HEK293 (cell line): ENCODE data around the gene C1QTNF2.
A peak's percentile ranks its signal among the peaks of the same experiment; 100 is the strongest.

Source experiments
- HOXA7 ChIP-seq: sonication (generic); formaldehyde crosslinking; IDR thresholded peaks from 2 replicates; pipeline ENCODE4 v1.8.1; 2022; ENCODE audit warnings: missing genetic modification reagents, borderline replicate concordance
- KLF10 ChIP-seq: fragments of 450-650 bp; IDR thresholded peaks from 2 replicates; pipeline ENCODE4 v1.5.1; 2018; ENCODE audit warnings: missing biosample characterization, mild to moderate bottlenecking, missing genetic modification characterization
- KLF16 ChIP-seq: fragments of 450-650 bp; formaldehyde crosslinking; IDR thresholded peaks from 2 replicates; pipeline ENCODE4 v1.5.1; 2017; ENCODE audit warnings: missing biosample characterization, missing genetic modification characterization
- OSR2 ChIP-seq: fragments of 450-650 bp; formaldehyde crosslinking; IDR thresholded peaks from 2 replicates; pipeline ENCODE4 v1.5.1; 2016; ENCODE audit warnings: missing biosample characterization, missing genetic modification characterization
- OVOL3 ChIP-seq: fragments of 450-650 bp; formaldehyde crosslinking; IDR thresholded peaks from 2 replicates; pipeline ENCODE4 v1.5.1; 2016; ENCODE audit warnings: missing biosample characterization, missing genetic modification characterization
- PRDM1 ChIP-seq: fragments of 450-650 bp; formaldehyde crosslinking; IDR thresholded peaks from 2 replicates; pipeline ENCODE4; 2016; ENCODE audit warnings: missing biosample characterization, missing genetic modification characterization
- PRDM6 ChIP-seq: fragments of 450-650 bp; formaldehyde crosslinking; IDR thresholded peaks from 2 replicates; pipeline ENCODE4 v1.5.1; 2017; ENCODE audit warnings: missing biosample characterization, missing genetic modification characterization
- SALL2 ChIP-seq: fragments of 450-650 bp; formaldehyde crosslinking; IDR thresholded peaks from 2 replicates; pipeline ENCODE4 v1.5.0; 2017; ENCODE audit warnings: missing biosample characterization, mild to moderate bottlenecking, missing genetic modification characterization, borderline replicate concordance
- YY1 ChIP-seq: fragments of 450-650 bp; formaldehyde crosslinking; IDR thresholded peaks from 2 replicates; pipeline ENCODE4 v1.5.1; 2018; ENCODE audit warnings: missing biosample characterization, missing genetic modification characterization
- ZBTB21 ChIP-seq: fragments of 450-650 bp; formaldehyde crosslinking; IDR thresholded peaks from 2 replicates; pipeline ENCODE4 v1.5.1; 2017; ENCODE audit warnings: missing biosample characterization, missing genetic modification characterization
- ZNF112 ChIP-seq: fragments of 450-650 bp; formaldehyde crosslinking; IDR thresholded peaks from 2 replicates; pipeline ENCODE4 v1.5.0; 2017; ENCODE audit warnings: missing biosample characterization, missing genetic modification characterization
- ZNF426 ChIP-seq: fragments of 450-650 bp; formaldehyde crosslinking; IDR thresholded peaks from 2 replicates; pipeline ENCODE4 v1.5.1; 2017; ENCODE audit warnings: missing biosample characterization, missing genetic modification characterization, mild to moderate bottlenecking, inconsistent platforms, moderate library complexity
- ZNF510 ChIP-seq: fragments of 450-650 bp; formaldehyde crosslinking; IDR thresholded peaks from 2 replicates; pipeline ENCODE4 v1.5.1; 2018; ENCODE audit warnings: mild to moderate bottlenecking, missing genetic modification characterization, missing biosample characterization; ENCODE audit not compliant: insufficient replicate concordance
- ZNF548 ChIP-seq: fragments of 450-650 bp; formaldehyde crosslinking; IDR thresholded peaks from 2 replicates; pipeline ENCODE4 v1.5.1; 2016; ENCODE audit warnings: missing biosample characterization, missing genetic modification characterization
- ZNF558 ChIP-seq: fragments of 450-650 bp; formaldehyde crosslinking; IDR thresholded peaks from 2 replicates; pipeline ENCODE4 v1.5.1; 2016; ENCODE audit warnings: missing biosample characterization, missing genetic modification characterization
- ZNF560 ChIP-seq: fragments of 450-650 bp; formaldehyde crosslinking; IDR thresholded peaks from 2 replicates; pipeline ENCODE4 v1.5.1; 2017; ENCODE audit warnings: missing biosample characterization, missing genetic modification characterization, borderline replicate concordance
- ZNF585B ChIP-seq: fragments of 450-650 bp; formaldehyde crosslinking; IDR thresholded peaks from 2 replicates; pipeline ENCODE4 v1.5.1; 2016; ENCODE audit warnings: missing biosample characterization, missing genetic modification characterization
- ZNF610 ChIP-seq: fragments of 450-650 bp; formaldehyde crosslinking; IDR thresholded peaks from 2 replicates; pipeline ENCODE4 v1.5.1; 2016; ENCODE audit warnings: missing biosample characterization, missing genetic modification characterization, borderline replicate concordance
- ZNF645 ChIP-seq: fragments of 450-650 bp; formaldehyde crosslinking; IDR thresholded peaks from 2 replicates; pipeline ENCODE4; 2016; ENCODE audit warnings: missing biosample characterization, missing genetic modification characterization
- ZNF664 ChIP-seq: fragments of 450-650 bp; formaldehyde crosslinking; IDR thresholded peaks from 2 replicates; pipeline ENCODE4 v1.5.1; 2016; ENCODE audit warnings: missing biosample characterization, missing genetic modification characterization
- ZSCAN30 ChIP-seq: fragments of 450-650 bp; IDR thresholded peaks from 2 replicates; pipeline ENCODE4 v1.5.1; 2018; ENCODE audit warnings: missing biosample characterization, mild to moderate bottlenecking, missing genetic modification characterization, moderate library complexity
- TF ChIP-seq, protein P1 (sequence below): fragments of 450-650 bp; formaldehyde crosslinking; IDR thresholded peaks from 2 replicates; pipeline ENCODE4 v1.5.1; 2017; ENCODE audit warnings: missing biosample characterization, missing genetic modification characterization
- TF ChIP-seq, protein P2 (sequence below): fragments of 450-650 bp; formaldehyde crosslinking; optimal IDR thresholded peaks from 2 replicates; pipeline ENCODE3; 2016; ENCODE audit warnings: missing biosample characterization, mild to moderate bottlenecking, missing genetic modification characterization
- TF ChIP-seq, protein P3 (sequence below): fragments of 450-650 bp; formaldehyde crosslinking; IDR thresholded peaks from 2 replicates; pipeline ENCODE4 v1.5.1; 2016; ENCODE audit warnings: missing biosample characterization, missing genetic modification characterization
- TF ChIP-seq, protein P4 (sequence below): IDR thresholded peaks from 2 replicates; pipeline ENCODE4 v1.6.1; 2011; ENCODE audit warnings: mild to moderate bottlenecking, low read depth, low read length, borderline replicate concordance
- TF ChIP-seq, protein P5 (sequence below): fragments of 450-650 bp; formaldehyde crosslinking; IDR thresholded peaks from 2 replicates; pipeline ENCODE4 v1.5.1; 2016; ENCODE audit warnings: missing biosample characterization, missing genetic modification characterization
- TF ChIP-seq, protein P6 (sequence below): fragments of 450-650 bp; formaldehyde crosslinking; IDR thresholded peaks from 2 replicates; pipeline ENCODE4 v1.5.1; 2016; ENCODE audit warnings: missing biosample characterization, missing genetic modification characterization

C1QTNF2 gene

GRCh38 chr5:160312134-160312959 is 58.1 kb downstream of the C1QTNF2 start, which contains the start of gene CCNJL (continued):
- TF ChIP-seq, protein P1, sequence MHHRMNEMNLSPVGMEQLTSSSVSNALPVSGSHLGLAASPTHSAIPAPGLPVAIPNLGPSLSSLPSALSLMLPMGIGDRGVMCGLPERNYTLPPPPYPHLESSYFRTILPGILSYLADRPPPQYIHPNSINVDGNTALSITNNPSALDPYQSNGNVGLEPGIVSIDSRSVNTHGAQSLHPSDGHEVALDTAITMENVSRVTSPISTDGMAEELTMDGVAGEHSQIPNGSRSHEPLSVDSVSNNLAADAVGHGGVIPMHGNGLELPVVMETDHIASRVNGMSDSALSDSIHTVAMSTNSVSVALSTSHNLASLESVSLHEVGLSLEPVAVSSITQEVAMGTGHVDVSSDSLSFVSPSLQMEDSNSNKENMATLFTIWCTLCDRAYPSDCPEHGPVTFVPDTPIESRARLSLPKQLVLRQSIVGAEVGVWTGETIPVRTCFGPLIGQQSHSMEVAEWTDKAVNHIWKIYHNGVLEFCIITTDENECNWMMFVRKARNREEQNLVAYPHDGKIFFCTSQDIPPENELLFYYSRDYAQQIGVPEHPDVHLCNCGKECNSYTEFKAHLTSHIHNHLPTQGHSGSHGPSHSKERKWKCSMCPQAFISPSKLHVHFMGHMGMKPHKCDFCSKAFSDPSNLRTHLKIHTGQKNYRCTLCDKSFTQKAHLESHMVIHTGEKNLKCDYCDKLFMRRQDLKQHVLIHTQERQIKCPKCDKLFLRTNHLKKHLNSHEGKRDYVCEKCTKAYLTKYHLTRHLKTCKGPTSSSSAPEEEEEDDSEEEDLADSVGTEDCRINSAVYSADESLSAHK (tag by site-specific recombination): no peak
- no peak for TF ChIP-seq OSR2 (tag by site-specific recombination)
- TF ChIP-seq ZNF585B (tag by site-specific recombination): no peak
- TF ChIP-seq, protein P2, sequence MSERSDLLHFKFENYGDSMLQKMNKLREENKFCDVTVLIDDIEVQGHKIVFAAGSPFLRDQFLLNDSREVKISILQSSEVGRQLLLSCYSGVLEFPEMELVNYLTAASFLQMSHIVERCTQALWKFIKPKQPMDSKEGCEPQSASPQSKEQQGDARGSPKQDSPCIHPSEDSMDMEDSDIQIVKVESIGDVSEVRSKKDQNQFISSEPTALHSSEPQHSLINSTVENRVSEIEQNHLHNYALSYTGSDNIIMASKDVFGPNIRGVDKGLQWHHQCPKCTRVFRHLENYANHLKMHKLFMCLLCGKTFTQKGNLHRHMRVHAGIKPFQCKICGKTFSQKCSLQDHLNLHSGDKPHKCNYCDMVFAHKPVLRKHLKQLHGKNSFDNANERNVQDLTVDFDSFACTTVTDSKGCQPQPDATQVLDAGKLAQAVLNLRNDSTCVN (tag by site-specific recombination): peak; percentile 84
- TF ChIP-seq, protein P3, sequence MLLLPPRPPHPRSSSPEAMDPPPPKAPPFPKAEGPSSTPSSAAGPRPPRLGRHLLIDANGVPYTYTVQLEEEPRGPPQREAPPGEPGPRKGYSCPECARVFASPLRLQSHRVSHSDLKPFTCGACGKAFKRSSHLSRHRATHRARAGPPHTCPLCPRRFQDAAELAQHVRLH (tag by site-specific recombination): no peak
- no peak for TF ChIP-seq ZNF510 (tag by site-specific recombination)
- TF ChIP-seq ZNF610 (tag by site-specific recombination): no peak
- no peak for TF ChIP-seq ZNF558 (tag by site-specific recombination)
- no peak for TF ChIP-seq ZNF112
- 0 out of 2 replicates have a peak, but pooled peaks have one; percentile 27 for TF ChIP-seq ZSCAN30
- TF ChIP-seq ZNF426 (tag by site-specific recombination): no peak
- TF ChIP-seq OVOL3: no peak
- TF ChIP-seq, protein P4, sequence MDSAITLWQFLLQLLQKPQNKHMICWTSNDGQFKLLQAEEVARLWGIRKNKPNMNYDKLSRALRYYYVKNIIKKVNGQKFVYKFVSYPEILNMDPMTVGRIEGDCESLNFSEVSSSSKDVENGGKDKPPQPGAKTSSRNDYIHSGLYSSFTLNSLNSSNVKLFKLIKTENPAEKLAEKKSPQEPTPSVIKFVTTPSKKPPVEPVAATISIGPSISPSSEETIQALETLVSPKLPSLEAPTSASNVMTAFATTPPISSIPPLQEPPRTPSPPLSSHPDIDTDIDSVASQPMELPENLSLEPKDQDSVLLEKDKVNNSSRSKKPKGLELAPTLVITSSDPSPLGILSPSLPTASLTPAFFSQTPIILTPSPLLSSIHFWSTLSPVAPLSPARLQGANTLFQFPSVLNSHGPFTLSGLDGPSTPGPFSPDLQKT: no peak
- no peak for TF ChIP-seq PRDM6
- TF ChIP-seq PRDM1 (tag by site-specific recombination): peak; percentile 53; the same call in 1 of the 2 replicates
- TF ChIP-seq, protein P5, sequence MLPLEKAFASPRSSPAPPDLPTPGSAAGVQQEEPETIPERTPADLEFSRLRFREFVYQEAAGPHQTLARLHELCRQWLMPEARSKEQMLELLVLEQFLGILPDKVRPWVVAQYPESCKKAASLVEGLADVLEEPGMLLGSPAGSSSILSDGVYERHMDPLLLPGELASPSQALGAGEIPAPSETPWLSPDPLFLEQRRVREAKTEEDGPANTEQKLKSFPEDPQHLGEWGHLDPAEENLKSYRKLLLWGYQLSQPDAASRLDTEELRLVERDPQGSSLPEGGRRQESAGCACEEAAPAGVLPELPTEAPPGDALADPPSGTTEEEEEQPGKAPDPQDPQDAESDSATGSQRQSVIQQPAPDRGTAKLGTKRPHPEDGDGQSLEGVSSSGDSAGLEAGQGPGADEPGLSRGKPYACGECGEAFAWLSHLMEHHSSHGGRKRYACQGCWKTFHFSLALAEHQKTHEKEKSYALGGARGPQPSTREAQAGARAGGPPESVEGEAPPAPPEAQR (tag by site-specific recombination): no peak
- no peak for TF ChIP-seq ZNF664
- TF ChIP-seq, protein P6, sequence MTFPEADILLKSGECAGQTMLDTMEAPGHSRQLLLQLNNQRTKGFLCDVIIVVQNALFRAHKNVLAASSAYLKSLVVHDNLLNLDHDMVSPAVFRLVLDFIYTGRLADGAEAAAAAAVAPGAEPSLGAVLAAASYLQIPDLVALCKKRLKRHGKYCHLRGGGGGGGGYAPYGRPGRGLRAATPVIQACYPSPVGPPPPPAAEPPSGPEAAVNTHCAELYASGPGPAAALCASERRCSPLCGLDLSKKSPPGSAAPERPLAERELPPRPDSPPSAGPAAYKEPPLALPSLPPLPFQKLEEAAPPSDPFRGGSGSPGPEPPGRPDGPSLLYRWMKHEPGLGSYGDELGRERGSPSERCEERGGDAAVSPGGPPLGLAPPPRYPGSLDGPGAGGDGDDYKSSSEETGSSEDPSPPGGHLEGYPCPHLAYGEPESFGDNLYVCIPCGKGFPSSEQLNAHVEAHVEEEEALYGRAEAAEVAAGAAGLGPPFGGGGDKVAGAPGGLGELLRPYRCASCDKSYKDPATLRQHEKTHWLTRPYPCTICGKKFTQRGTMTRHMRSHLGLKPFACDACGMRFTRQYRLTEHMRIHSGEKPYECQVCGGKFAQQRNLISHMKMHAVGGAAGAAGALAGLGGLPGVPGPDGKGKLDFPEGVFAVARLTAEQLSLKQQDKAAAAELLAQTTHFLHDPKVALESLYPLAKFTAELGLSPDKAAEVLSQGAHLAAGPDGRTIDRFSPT (tag by site-specific recombination): no peak
- no peak for TF ChIP-seq KLF16 (tag by site-specific recombination)
- no peak for TF ChIP-seq SALL2 (tag by site-specific recombination)
- no peak for TF ChIP-seq ZNF645 (tag by site-specific recombination)
- TF ChIP-seq ZNF548 (tag by site-specific recombination): no peak
- TF ChIP-seq ZNF560 (tag by site-specific recombination): no peak
- TF ChIP-seq KLF10 (tag by site-specific recombination): peak; percentile 43; the same call in 1 of the 2 replicates
- no peak for TF ChIP-seq HOXA7 (CRISPR knock-in tag)
- TF ChIP-seq ZBTB21: no peak
- TF ChIP-seq YY1 (tag by site-specific recombination): no peak
